Measurements from ENCODE around the gene UBE3C.

UBE3C gene

GRCh38 chr7:157132796-157133195, 5.9 kb upstream of the UBE3C start:
- no peak for DNase-seq (ENCODE audit: low read depth)
- H3K27me3 ChIP-seq (replicated peaks; ENCODE audit: control insufficient read depth, insufficient read depth, low read length): peaks cover 11% of the 10 kb centered on the region
- no peaks in the 10 kb centered on the region for H3K36me3 ChIP-seq (ENCODE audit: control insufficient read depth, insufficient read depth, low read length, severe bottlenecking)
- no peak overlapping the region for H3K9ac ChIP-seq (ENCODE audit: low read length)
- no peak overlapping the region for H3K4me3 ChIP-seq (ENCODE audit: low read length)
- no peaks in the 10 kb centered on the region for H3K9me3 ChIP-seq (ENCODE audit: control insufficient read depth, low read length)
- peaks cover 2% of the 10 kb centered on the region for H3K4me1 ChIP-seq (ENCODE audit: control insufficient read depth, insufficient read depth, low read length)

- peaks cover 7% of the 10 kb centered on the region for H3K4me1 ChIP-seq (ENCODE audit: control insufficient read depth, insufficient read depth, low read length)
Measured at GRCh38 chr7:157133304-157133703, 5.4 kb upstream of the UBE3C start.

GRCh38 chr7:157136372-157136771, 2.4 kb upstream of the UBE3C start:
- no peaks in the 10 kb centered on the region for H3K9me3 ChIP-seq (ENCODE audit: control insufficient read depth, low read length)
- peak overlapping the region; percentile 32 for H3K9ac ChIP-seq (ENCODE audit: low read length)
- no peak overlapping the region for H3K4me3 ChIP-seq (ENCODE audit: low read length)
- peaks cover 26% of the 10 kb centered on the region for H3K4me1 ChIP-seq (ENCODE audit: control insufficient read depth, insufficient read depth, low read length)
- peaks cover 3% of the 10 kb centered on the region for H3K36me3 ChIP-seq (ENCODE audit: control insufficient read depth, insufficient read depth, low read length, severe bottlenecking)
- peak; percentile 81 for DNase-seq (ENCODE audit: low read depth)
- peaks cover 3% of the 10 kb centered on the region for H3K27me3 ChIP-seq (replicated peaks; ENCODE audit: control insufficient read depth, insufficient read depth, low read length)

More at GRCh38 chr7:157133304-157133703, 5.4 kb upstream of the UBE3C start:
- peaks cover 11% of the 10 kb centered on the region for H3K27me3 ChIP-seq (replicated peaks; ENCODE audit: control insufficient read depth, insufficient read depth, low read length)
- H3K9ac ChIP-seq (ENCODE audit: low read length): no peak overlapping the region
- DNase-seq (ENCODE audit: low read depth): no peak
- H3K36me3 ChIP-seq (ENCODE audit: control insufficient read depth, insufficient read depth, low read length, severe bottlenecking): no peaks in the 10 kb centered on the region
- no peaks in the 10 kb centered on the region for H3K9me3 ChIP-seq (ENCODE audit: control insufficient read depth, low read length)
- no peak overlapping the region for H3K4me3 ChIP-seq (ENCODE audit: low read length)

- no peak for DNase-seq (ENCODE audit: low read depth)
- H3K4me1 ChIP-seq (ENCODE audit: control insufficient read depth, insufficient read depth, low read length): peaks cover 29% of the 10 kb centered on the region
- no peaks in the 10 kb centered on the region for H3K9me3 ChIP-seq (ENCODE audit: control insufficient read depth, low read length)
- peak overlapping the region; percentile 79 for H3K4me3 ChIP-seq (ENCODE audit: low read length)
- peak overlapping the region; percentile 75 for H3K9ac ChIP-seq (ENCODE audit: low read length)
- peaks cover 12% of the 10 kb centered on the region for H3K36me3 ChIP-seq (ENCODE audit: control insufficient read depth, insufficient read depth, low read length, severe bottlenecking)
- no peaks in the 10 kb centered on the region for H3K27me3 ChIP-seq (replicated peaks; ENCODE audit: control insufficient read depth, insufficient read depth, low read length)
Measured at GRCh38 chr7:157138101-157138423, 664 bp upstream of the UBE3C start.

GRCh38 chr7:157139111-157139809, 534 bp downstream of the UBE3C start:
- DNase-seq (ENCODE audit: low read depth): peak; percentile 80
- Histone ChIP-seq H3K9ac (ENCODE audit: low read length) (peak overlapping the region; percentile 93), H3K36me3 (ENCODE audit: control insufficient read depth, insufficient read depth, low read length, severe bottlenecking) (peaks cover 15% of the 10 kb centered on the region), H3K4me1 (ENCODE audit: control insufficient read depth, insufficient read depth, low read length) (peaks cover 29% of the 10 kb centered on the region), H3K9me3 (ENCODE audit: control insufficient read depth, low read length) (no peaks in the 10 kb centered on the region), H3K27me3 (replicated peaks; ENCODE audit: control insufficient read depth, insufficient read depth, low read length) (no peaks in the 10 kb centered on the region), H3K4me3 (ENCODE audit: low read length) (peak overlapping the region; percentile 98)

- peak; percentile 31 for DNase-seq (ENCODE audit: low read depth)
- H3K9ac ChIP-seq (ENCODE audit: low read length): peak overlapping the region; percentile 93
- peaks cover 29% of the 10 kb centered on the region for H3K4me1 ChIP-seq (ENCODE audit: control insufficient read depth, insufficient read depth, low read length)
- peak overlapping the region; percentile 98 for H3K4me3 ChIP-seq (ENCODE audit: low read length)
- H3K36me3 ChIP-seq (ENCODE audit: control insufficient read depth, insufficient read depth, low read length, severe bottlenecking): peaks cover 15% of the 10 kb centered on the region
- H3K9me3 ChIP-seq (ENCODE audit: control insufficient read depth, low read length): no peaks in the 10 kb centered on the region
- no peaks in the 10 kb centered on the region for H3K27me3 ChIP-seq (replicated peaks; ENCODE audit: control insufficient read depth, insufficient read depth, low read length)
Measured at GRCh38 chr7:157139810-157140510, 1.2 kb downstream of the UBE3C start.

GRCh38 chr7:157140511-157140905, 1.8 kb downstream of the UBE3C start:
- H3K36me3 ChIP-seq (ENCODE audit: control insufficient read depth, insufficient read depth, low read length, severe bottlenecking): peaks cover 15% of the 10 kb centered on the region
- no peaks in the 10 kb centered on the region for H3K9me3 ChIP-seq (ENCODE audit: control insufficient read depth, low read length)
- peak overlapping the region; percentile 93 for H3K9ac ChIP-seq (ENCODE audit: low read length)
- no peaks in the 10 kb centered on the region for H3K27me3 ChIP-seq (replicated peaks; ENCODE audit: control insufficient read depth, insufficient read depth, low read length)
- H3K4me3 ChIP-seq (ENCODE audit: low read length): peak overlapping the region; percentile 98
- peaks cover 29% of the 10 kb centered on the region for H3K4me1 ChIP-seq (ENCODE audit: control insufficient read depth, insufficient read depth, low read length)
- no peak for DNase-seq (ENCODE audit: low read depth)

- Histone ChIP-seq H3K36me3 (ENCODE audit: control insufficient read depth, insufficient read depth, low read length, severe bottlenecking) (peaks cover 15% of the 10 kb centered on the region), H3K27me3 (replicated peaks; ENCODE audit: control insufficient read depth, insufficient read depth, low read length) (no peaks in the 10 kb centered on the region), H3K4me1 (ENCODE audit: control insufficient read depth, insufficient read depth, low read length) (peaks cover 28% of the 10 kb centered on the region), H3K9ac (ENCODE audit: low read length) (no peak overlapping the region), H3K9me3 (ENCODE audit: control insufficient read depth, low read length) (no peaks in the 10 kb centered on the region), H3K4me3 (ENCODE audit: low read length) (no peak overlapping the region)
- no peak for DNase-seq (ENCODE audit: low read depth)
Measured at GRCh38 chr7:157141525-157142060, 2.9 kb downstream of the UBE3C start.

GRCh38 chr7:157143788-157144187, 5.1 kb downstream of the UBE3C start:
- Histone ChIP-seq H3K36me3 (ENCODE audit: control insufficient read depth, insufficient read depth, low read length, severe bottlenecking) (peaks cover 15% of the 10 kb centered on the region), H3K27me3 (replicated peaks; ENCODE audit: control insufficient read depth, insufficient read depth, low read length) (no peaks in the 10 kb centered on the region), H3K9me3 (ENCODE audit: control insufficient read depth, low read length) (no peaks in the 10 kb centered on the region), H3K4me3 (ENCODE audit: low read length) (no peak overlapping the region), H3K9ac (ENCODE audit: low read length) (no peak overlapping the region), H3K4me1 (ENCODE audit: control insufficient read depth, insufficient read depth, low read length) (peaks cover 22% of the 10 kb centered on the region)
- DNase-seq (ENCODE audit: low read depth): no peak

- no peak for DNase-seq (ENCODE audit: low read depth)
- Histone ChIP-seq H3K36me3 (ENCODE audit: control insufficient read depth, insufficient read depth, low read length, severe bottlenecking) (no peaks in the 10 kb centered on the region), H3K4me3 (ENCODE audit: low read length) (no peak overlapping the region)
Measured at GRCh38 chr7:157149317-157149716, 10.6 kb downstream of the UBE3C start.

GRCh38 chr7:157150882-157151281, 12.2 kb downstream of the UBE3C start:
- peak overlapping the region; percentile 9 for H3K4me3 ChIP-seq (ENCODE audit: low read length)
- peak overlapping the region; percentile 50 for H3K9ac ChIP-seq (ENCODE audit: low read length)
- no peaks in the 10 kb centered on the region for H3K27me3 ChIP-seq (replicated peaks; ENCODE audit: control insufficient read depth, insufficient read depth, low read length)
- peaks cover 16% of the 10 kb centered on the region for H3K4me1 ChIP-seq (ENCODE audit: control insufficient read depth, insufficient read depth, low read length)
- no peaks in the 10 kb centered on the region for H3K9me3 ChIP-seq (ENCODE audit: control insufficient read depth, low read length)
- DNase-seq (ENCODE audit: low read depth): no peak
- H3K36me3 ChIP-seq (ENCODE audit: control insufficient read depth, insufficient read depth, low read length, severe bottlenecking): no peaks in the 10 kb centered on the region

More at GRCh38 chr7:157149317-157149716, 10.6 kb downstream of the UBE3C start:
- no peak overlapping the region for H3K9ac ChIP-seq (ENCODE audit: low read length)
- no peaks in the 10 kb centered on the region for H3K27me3 ChIP-seq (replicated peaks; ENCODE audit: control insufficient read depth, insufficient read depth, low read length)
- no peaks in the 10 kb centered on the region for H3K9me3 ChIP-seq (ENCODE audit: control insufficient read depth, low read length)
- peaks cover 16% of the 10 kb centered on the region for H3K4me1 ChIP-seq (ENCODE audit: control insufficient read depth, insufficient read depth, low read length)

All from adipocyte (in vitro differentiated cells).